NCI-H2196 (cell line): ENCODE results near the gene MICALL2.

Source experiments
- DNase-seq: peaks from one replicate; lab custom pipeline; 2025; ENCODE audit not compliant: unreplicated experiment; lab: John Stamatoyannopoulos, UW

Gene MICALL2

GRCh38 chr7:1470901-1471300 is 11.6 kb upstream of the MICALL2 start:
- DNase-seq: no peak

DNA sequence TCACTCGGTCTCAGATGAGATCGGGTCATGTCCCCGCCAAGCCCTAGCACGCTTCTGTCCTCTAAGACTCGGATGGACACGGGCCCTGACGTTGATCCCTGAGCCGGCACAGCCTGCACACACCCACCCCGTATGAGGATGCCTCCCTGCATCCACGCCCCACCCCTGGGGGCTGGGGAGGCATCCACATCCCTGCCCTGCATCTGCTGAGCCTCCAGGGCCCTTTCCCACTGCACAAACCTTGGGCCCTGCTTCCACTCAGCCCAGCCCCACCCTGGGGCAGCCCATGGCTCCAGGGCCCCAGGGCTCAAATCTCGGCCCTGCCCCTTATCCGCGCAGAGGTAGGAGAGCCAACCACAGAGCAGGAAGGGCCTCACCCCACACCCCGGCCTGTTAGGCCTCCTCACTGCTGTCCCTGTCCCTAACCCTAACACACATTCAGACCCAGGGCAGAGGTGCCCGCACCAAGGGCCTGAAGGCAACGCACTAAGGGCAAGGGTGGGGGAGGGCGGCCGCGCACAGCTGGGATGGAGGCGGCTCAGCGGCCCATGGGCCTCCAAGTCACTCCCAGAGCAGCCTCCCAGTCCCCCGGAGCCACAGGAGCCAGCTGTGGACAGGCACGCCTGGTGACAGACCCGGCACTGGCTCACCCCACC is 9.5 kb upstream of the MICALL2 start:
- no peak for DNase-seq

- no peak for DNase-seq
Observed at GRCh38 chr7:1468203-1468602, 8.9 kb upstream of the MICALL2 start.

GRCh38 chr7:1466524-1467271 is 7.4 kb upstream of the MICALL2 start:
- no peak for DNase-seq

- DNase-seq: no peak
Observed at GRCh38 chr7:1464694-1465093, 5.4 kb upstream of the MICALL2 start.

DNA sequence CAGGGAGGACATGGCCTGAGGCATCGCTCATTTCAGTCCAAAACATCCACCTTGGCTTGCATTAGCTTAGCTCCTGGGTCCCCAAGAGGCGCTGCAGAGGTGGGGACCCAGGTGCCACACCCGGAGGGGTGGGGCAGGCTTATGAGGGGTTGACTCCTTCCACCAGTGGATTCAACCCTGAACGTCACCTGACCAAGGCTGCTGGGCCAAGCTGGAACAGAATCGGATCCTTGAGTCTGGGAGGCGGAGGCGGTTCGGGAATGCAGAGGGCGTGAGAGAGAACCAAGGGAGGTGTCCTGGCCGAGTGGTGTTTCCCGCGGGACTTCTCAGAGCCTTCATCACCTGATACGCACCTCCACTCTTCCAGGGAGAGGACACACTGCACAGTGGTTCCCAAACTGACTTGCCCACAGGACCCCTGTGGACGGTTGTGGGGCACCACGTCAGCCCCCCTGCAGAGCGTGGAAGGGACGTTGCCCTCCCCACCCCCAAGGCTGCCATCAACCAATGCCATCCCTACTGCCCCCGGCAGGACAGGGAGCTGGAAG is 4.5 kb upstream of the MICALL2 start:
- no peak for DNase-seq

- DNase-seq: no peak
Observed at GRCh38 chr7:1461646-1462375, 2.5 kb upstream of the MICALL2 start.

DNA sequence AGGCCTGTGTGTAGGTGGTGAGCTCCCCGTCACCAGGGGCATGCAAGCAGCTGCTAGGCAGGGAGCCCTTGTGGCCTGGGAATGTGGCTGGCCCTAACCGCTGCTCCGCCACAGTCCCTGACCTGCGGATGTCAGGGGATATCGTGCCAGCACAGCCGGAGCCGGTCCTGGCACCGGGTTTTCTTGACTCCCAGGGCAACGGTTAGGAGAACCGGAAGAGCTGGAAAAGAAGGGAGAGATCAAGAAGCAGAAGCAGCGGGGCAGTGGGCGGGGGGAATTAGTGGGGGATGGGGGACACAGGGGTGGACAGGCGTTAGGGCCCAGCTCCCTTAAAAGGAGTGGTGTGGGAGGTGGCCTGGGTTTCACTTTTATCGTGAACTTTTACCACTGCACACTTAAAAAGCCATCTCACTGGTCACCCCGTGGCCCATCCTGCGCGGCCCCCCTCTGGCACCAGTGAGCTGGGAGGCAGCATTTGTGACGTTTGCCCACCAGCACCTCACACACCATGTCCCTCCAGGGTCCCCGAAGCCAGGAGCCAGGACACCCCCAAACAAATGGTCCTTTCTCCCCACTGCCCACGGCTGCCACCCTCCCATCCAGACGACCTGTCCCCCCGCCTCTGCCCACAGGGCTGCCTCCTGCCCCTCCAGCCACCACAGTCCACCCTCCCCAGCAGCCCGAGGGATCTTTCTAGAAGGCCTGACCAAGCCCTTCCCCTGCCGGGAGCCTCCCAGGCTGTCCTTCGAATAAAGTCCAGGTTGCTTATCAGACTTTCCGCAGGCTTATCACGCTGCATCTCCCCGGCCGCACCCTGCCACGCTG is 1.8 kb upstream of the MICALL2 start:
- DNase-seq: no peak

- no peak for DNase-seq
Observed at GRCh38 chr7:1459920-1460820, 900 bp upstream of the MICALL2 start.

DNA sequence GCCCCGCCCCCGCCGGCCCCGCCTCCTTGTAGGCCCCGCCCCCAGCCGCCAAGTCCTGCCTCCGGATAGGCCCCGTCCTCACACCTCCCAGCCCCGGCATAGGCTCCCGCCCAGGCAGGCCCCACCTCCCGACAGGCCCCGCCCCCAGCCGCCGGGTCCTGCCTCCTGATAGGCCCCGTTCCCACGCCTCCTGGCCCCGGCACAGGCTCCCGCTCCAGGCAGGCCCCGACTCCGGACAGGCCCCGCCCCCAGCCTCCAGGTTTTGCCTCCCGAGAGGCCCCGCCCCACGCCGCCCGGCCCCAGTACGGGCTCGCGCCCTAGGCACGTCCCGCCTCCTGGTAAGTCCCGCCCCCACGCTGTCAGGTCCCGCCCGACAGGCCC is 232 bp upstream of the MICALL2 start:
- peak; percentile 99 for DNase-seq

- no peak for DNase-seq
Observed at GRCh38 chr7:1457949-1458682, 1.2 kb downstream of the MICALL2 start.

DNA sequence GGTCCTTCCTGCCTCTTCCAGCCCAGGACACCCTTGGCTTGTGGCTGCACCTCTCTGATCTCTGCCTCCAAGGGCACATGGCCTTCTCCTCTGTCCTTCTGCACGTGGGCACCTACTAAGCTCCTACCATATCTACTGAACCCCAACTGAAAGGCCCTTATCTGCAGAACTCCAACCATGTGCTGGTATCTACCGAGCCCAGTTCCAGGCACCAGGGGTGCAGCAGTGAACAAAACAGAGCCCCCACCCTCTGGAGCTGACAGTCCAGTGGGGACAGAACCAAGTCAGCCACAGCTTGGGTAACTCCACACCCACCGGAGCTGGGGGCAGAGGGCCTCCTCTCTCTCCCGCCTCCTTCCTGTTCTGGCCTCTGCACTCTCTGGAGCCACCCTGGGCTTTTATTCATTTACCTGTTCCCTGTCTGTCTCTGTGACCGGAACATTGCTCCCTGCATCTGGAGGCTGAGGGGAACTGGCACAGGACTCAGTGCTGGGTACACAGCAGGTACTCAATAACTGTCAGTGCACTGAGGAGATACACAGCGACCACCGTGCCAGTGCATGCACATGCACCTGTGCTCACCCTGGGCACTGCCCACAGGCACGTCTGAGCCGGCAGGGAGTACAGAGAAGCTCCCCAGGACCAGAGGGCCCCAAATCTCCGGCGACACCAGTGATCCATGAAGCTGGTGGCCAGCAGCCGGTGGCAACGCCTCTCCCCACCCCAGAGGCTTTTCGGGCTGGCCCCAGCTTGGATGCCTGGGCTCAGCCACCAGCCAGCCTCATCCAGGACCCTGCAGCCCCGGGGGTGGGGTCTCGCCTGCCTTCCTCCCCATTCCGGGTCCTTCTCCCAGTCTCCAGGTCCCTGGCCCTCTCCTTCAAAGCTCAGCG is 2.0 kb downstream of the MICALL2 start:
- no peak for DNase-seq

- no peak for DNase-seq
Observed at GRCh38 chr7:1455955-1456354, 3.3 kb downstream of the MICALL2 start.

- peak; percentile 93 for DNase-seq
Observed at GRCh38 chr7:1455241-1455939, 3.9 kb downstream of the MICALL2 start.

- no peak for DNase-seq
Observed at GRCh38 chr7:1454542-1454941, 4.7 kb downstream of the MICALL2 start.

- DNase-seq: no peak
Observed at GRCh38 chr7:1452205-1452604, 7.1 kb downstream of the MICALL2 start.

DNA sequence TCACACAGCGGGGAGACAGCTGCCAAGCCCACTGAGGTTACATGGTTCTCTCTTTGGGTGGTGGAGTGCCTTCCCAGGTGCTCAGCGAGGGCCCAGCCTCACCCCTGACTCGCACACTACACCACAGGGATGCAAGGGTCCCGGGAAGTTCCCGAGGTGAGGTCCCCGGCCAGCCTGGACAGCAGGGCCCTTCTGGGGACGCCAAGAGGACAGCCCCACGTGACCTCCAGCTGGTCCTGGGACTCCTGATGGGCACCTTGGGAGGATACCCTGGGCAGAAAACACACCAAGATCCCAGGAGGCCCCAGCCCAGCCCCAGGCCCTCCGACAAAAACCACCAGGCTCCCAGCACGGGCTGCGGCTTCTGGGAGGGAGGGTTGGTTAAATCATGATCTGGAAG is 8.3 kb downstream of the MICALL2 start:
- no peak for DNase-seq

- no peak for DNase-seq
Observed at GRCh38 chr7:1450431-1450830, 8.8 kb downstream of the MICALL2 start.
